Duodenal mucosa (tissue), 2 donors: ENCODE measurements around the gene PAQR5.
"Not testable (repeated sequence)": the region's sequence is repeated elsewhere in the genome, so short reads cannot be mapped to it uniquely, and the experiment has no call there.

Experiments
- H3K27ac ChIP-seq: one replicate; pipeline ENCODE4 v1.7.0; 2013; ENCODE audit warnings: low read depth, low read length
- H3K27me3 ChIP-seq, 2 donors: one replicate each; pipeline ENCODE4 v1.7.0; 2013; ENCODE audit warnings: low read length in 2 of 2, control low read depth in 1 of 2; ENCODE audit not compliant: insufficient read depth in 2 of 2, control insufficient read depth in 1 of 2
- H3K36me3 ChIP-seq, 2 donors: one replicate each; pipeline ENCODE4 v1.7.0; 2013; ENCODE audit warnings: low read length in 2 of 2, control low read depth in 1 of 2; ENCODE audit not compliant: insufficient read depth in 2 of 2, control insufficient read depth in 1 of 2
- H3K4me1 ChIP-seq, 2 donors: one replicate each; pipeline ENCODE4 v1.7.0; 2013; ENCODE audit warnings: low read length in 2 of 2, control low read depth in 1 of 2; ENCODE audit not compliant: insufficient read depth in 2 of 2, control insufficient read depth in 1 of 2
- H3K4me3 ChIP-seq, 2 donors: one replicate each; pipeline ENCODE4 v1.7.0; 2013; ENCODE audit warnings: low read length in 2 of 2, low read depth in 1 of 2
- H3K9ac ChIP-seq, 2 donors: one replicate each; pipeline ENCODE4 v1.7.0; 2013; ENCODE audit warnings: low read length in 2 of 2, low read depth in 1 of 2
- H3K9me3 ChIP-seq, 2 donors: one replicate each; pipeline ENCODE4 v1.7.0; 2013; ENCODE audit warnings: low read length in 2 of 2, control low read depth in 1 of 2; ENCODE audit not compliant: control insufficient read depth in 1 of 2

Gene PAQR5

GRCh38 chr15:69328080-69328479 is 29.4 kb downstream of the PAQR5 start:
- peak overlapping the region in 1 of 2 donors; percentile 32 for H3K9ac ChIP-seq
- peak overlapping the region; percentile 65 for H3K27ac ChIP-seq
- H3K36me3 ChIP-seq: no peaks in the 10 kb centered on the region
- peak overlapping the region in 1 of 2 donors; percentile 35 for H3K4me3 ChIP-seq
- H3K9me3 ChIP-seq: no peaks in the 10 kb centered on the region
- H3K27me3 ChIP-seq: no peaks in the 10 kb centered on the region
- peaks cover 9 to 12% of the 10 kb centered on the region in 2 donors for H3K4me1 ChIP-seq

- Histone ChIP-seq H3K36me3 (no peaks in the 10 kb centered on the region), H3K9ac (peak overlapping the region in 1 of 2 donors; percentile 32), H3K27me3 (no peaks in the 10 kb centered on the region), H3K4me3 (peak overlapping the region in 1 of 2 donors; percentile 36), H3K27ac (peak overlapping the region; percentile 36), H3K4me1 (peaks cover 9 to 12% of the 10 kb centered on the region in 2 donors), H3K9me3 (no peaks in the 10 kb centered on the region)
Measured at GRCh38 chr15:69328739-69329138, 30.0 kb downstream of the PAQR5 start.

- H3K27me3 ChIP-seq: no peaks in the 10 kb centered on the region
- H3K9ac ChIP-seq: no peak overlapping the region
- no peak overlapping the region for H3K4me3 ChIP-seq
- no peaks in the 10 kb centered on the region for H3K9me3 ChIP-seq
- H3K36me3 ChIP-seq: no peaks in the 10 kb centered on the region
- no peak overlapping the region for H3K27ac ChIP-seq
- no peaks in the 10 kb centered on the region for H3K4me1 ChIP-seq
Measured at GRCh38 chr15:69337138-69337537, 38.4 kb downstream of the PAQR5 start.

GRCh38 chr15:69338535-69339213 is 40.0 kb downstream of the PAQR5 start:
- H3K4me3 ChIP-seq: no peak overlapping the region
- H3K4me1 ChIP-seq: no peaks in the 10 kb centered on the region
- H3K9ac ChIP-seq: no peak overlapping the region
- no peaks in the 10 kb centered on the region for H3K27me3 ChIP-seq
- H3K36me3 ChIP-seq: no peaks in the 10 kb centered on the region
- no peak overlapping the region for H3K27ac ChIP-seq
- H3K9me3 ChIP-seq: no peaks in the 10 kb centered on the region

GRCh38 chr15:69339214-69339543 is 40.5 kb downstream of the PAQR5 start:
- H3K27me3 ChIP-seq, H3K4me1 ChIP-seq, H3K4me3 ChIP-seq, H3K9me3 ChIP-seq, H3K9ac ChIP-seq, H3K36me3 ChIP-seq: not testable (repeated sequence)
- H3K27ac ChIP-seq: peak overlapping the region; percentile 10

GRCh38 chr15:69340243-69340900 is 41.7 kb downstream of the PAQR5 start:
- no peak overlapping the region for H3K27ac ChIP-seq
- H3K9me3 ChIP-seq: no peaks in the 10 kb centered on the region
- no peaks in the 10 kb centered on the region for H3K36me3 ChIP-seq
- H3K4me3 ChIP-seq: no peak overlapping the region
- H3K9ac ChIP-seq: no peak overlapping the region
- H3K27me3 ChIP-seq: no peaks in the 10 kb centered on the region
- no peaks in the 10 kb centered on the region for H3K4me1 ChIP-seq

GRCh38 chr15:69341356-69341755 is 42.6 kb downstream of the PAQR5 start:
- no peaks in the 10 kb centered on the region for H3K36me3 ChIP-seq
- no peak overlapping the region for H3K27ac ChIP-seq
- H3K4me1 ChIP-seq: no peaks in the 10 kb centered on the region
- H3K27me3 ChIP-seq: no peaks in the 10 kb centered on the region
- no peak overlapping the region for H3K4me3 ChIP-seq
- no peak overlapping the region for H3K9ac ChIP-seq
- no peaks in the 10 kb centered on the region for H3K9me3 ChIP-seq

- Histone ChIP-seq H3K36me3 (no peaks in the 10 kb centered on the region), H3K4me1 (no peaks in the 10 kb centered on the region), H3K9me3 (no peaks in the 10 kb centered on the region)
Measured at GRCh38 chr15:69342460-69343076, 43.9 kb downstream of the PAQR5 start.

GRCh38 chr15:69343133-69343532 is 44.4 kb downstream of the PAQR5 start:
- Histone ChIP-seq H3K36me3 (no peaks in the 10 kb centered on the region), H3K4me1 (no peaks in the 10 kb centered on the region), H3K4me3 (no peak overlapping the region), H3K27ac (no peak overlapping the region), H3K9me3 (no peaks in the 10 kb centered on the region), H3K27me3 (no peaks in the 10 kb centered on the region), H3K9ac (no peak overlapping the region)

More at GRCh38 chr15:69342460-69343076, 43.9 kb downstream of the PAQR5 start:
- Histone ChIP-seq H3K9ac (no peak overlapping the region), H3K27me3 (no peaks in the 10 kb centered on the region), H3K27ac (no peak overlapping the region), H3K4me3 (no peak overlapping the region)

GRCh38 chr15:69344238-69344637 is 45.5 kb downstream of the PAQR5 start:
- Histone ChIP-seq H3K27me3 (no peaks in the 10 kb centered on the region), H3K27ac (no peak overlapping the region), H3K36me3 (no peaks in the 10 kb centered on the region), H3K9me3 (no peaks in the 10 kb centered on the region), H3K9ac (no peak overlapping the region), H3K4me3 (no peak overlapping the region), H3K4me1 (no peaks in the 10 kb centered on the region)
